GM21390 (cell line): Measurements from ENCODE around the gene LPIN3.

Experiments used
- ATAC-seq: cut with Tn5 transposase; IDR thresholded peaks from one replicate; pipeline ENCODE4 v1.9.1; 2021; ENCODE audit not compliant: unreplicated experiment

LPIN3 gene

DNA sequence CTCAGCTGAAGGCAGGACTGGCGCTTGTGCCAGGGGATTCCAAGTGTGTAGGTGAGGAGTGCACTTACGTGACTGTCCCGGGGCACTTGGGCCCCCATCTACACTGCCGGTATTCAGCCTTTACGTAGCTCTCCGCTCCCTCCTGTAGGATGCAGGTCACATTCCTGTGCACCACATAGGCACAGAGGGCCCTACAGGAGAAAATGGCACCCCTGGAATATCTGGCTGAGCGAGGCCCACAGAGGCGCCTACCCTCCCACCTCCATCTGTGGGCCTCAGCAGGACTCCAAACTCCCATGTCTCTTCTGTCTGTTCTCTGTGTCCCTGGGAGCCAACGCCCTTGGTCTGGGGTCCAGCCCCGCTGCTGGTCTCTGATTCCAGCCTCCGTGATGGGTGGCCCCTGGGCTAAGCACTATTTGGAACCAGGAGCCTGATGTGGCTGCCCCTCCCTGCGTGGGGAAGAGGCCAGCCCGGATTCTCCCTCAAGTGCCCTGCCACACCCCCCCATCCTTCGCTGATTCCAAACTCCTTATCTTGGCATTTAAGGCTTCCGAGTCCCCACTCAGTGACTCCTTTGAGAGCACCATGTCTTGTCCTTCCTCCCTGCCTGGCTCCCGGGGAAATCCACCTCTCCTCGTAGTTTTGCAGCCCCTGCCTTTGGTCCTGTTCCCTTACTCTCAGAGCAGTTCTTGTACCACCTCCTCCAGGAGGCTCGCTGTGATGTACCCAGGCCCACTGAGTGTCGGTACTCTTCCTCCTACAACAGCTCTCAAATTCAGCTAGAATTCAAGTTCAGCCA, 24.5 kb downstream of the LPIN3 start:
- no peak for ATAC-seq

DNA sequence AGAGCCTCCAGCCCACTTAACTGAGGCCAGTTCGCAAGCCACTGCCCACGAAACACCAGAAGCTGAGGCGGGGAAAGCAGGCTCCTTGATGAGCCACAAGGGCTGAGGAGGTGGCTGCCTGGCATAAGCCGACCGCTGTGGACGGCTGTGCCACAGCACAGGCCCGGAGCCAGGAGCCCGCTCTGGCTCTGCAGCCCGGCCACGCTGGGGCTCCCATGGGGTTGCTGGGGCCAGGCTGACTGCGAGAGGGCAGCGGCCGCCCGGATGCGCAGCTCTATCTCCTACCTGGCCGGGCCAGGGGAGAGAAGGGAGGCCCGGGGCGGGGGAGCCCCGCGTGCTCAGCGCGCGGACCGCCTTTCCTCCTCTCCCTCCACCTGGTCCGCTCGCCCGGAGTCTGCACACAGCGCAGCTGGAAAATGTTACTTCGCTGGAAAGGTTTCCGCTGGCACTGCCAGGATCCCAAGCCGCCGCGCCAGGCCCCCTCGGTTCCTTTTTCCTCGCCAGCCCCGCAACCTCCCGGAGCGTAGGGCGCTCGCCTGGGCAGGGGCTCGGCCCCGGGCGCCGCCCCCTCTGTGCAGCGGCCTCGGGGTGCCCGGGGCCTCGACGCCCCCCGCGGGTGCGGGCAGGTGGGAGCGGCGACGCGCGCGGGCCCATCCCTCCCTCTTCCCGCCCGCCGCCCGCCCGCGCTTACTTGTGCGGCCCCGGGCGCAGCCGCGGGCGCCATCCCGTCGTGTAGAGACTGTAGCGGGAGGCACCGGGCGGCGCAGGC, 25.3 kb downstream of the LPIN3 start:
- no peak for ATAC-seq

DNA sequence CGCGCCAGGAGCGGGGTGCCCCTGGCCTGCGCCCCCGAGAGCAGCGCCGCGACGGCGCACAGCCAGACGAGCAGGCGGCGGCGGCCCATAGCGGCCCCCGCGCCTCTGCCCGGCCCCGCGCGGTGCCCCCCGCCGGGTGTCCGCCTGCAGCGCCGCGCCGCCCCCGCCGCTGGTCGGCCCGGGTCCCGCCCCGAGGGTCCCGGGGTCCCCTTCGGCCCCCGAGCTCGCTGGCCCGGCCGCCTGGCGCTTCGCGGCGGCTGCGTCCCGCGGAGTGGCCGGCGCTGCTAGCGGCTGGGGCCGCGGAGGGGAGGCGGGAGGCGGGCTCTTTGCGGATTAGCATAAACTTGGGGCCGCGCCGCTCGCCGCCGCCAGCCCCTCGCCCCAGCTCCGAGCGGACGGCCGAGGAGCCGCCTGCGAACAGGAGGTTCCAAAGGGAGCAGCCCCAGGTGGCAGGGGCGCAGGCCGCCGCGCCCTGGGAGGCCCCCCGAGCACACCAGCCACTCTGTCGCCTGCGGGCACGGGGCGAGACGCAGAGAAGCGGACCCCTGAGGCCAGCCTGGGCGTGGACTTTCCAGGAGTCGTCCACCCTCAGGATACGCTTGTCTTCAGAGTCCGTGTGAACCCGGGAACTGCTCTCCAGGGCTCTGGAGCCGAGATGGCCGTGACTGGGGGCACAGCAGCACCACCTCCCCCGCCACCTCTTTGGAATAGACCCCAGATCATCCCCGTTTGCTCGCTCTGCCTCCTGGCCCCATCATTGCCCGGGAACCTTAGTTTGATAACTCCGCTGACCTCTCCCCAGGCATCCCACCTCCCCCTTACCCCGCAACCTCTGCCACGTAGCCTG, 26.1 kb downstream of the LPIN3 start, which contains the start of gene EMILIN3:
TSS of gene EMILIN3 (minus strand) at position 273 of the 847 bp plus-strand sequence. CDS start at position 89, 184 bp downstream.
- ATAC-seq = no peak

DNA sequence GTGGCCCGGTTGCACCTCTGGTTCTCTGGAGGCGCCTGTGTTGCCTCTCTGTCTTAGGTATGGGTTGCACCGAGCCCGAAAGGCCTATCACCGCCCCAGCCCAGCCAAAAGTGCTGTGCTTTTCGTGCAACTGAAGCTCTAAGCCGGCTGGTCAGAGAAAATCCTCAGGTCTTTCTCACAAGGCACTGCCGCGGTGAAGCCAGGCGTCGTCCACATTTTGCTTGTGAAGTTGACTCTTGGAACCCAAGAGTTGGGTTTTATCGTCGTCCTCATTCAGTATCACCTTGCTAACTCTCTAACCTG, 26.7 kb downstream of the LPIN3 start:
- ATAC-seq = no peak

DNA sequence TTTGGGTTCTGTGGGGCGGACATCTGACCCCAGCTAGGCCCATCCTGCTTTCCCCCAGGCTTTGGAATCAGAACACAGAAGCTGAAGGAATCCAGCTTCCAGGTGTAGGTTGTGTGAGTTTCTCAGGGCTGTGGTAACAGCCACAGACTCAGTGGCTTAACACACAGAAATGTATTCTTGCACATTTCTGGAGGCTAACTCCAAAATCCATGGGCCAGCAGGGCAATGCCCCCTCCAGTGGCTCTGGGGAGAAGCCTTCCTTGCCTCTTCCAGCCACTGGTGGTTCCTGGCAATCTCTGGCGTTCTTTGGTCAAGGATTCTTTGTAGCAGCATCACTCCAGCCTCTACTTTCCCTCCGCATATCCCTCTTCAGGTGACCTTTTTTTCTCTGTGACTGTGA, 27.3 kb downstream of the LPIN3 start:
- no peak for ATAC-seq

DNA sequence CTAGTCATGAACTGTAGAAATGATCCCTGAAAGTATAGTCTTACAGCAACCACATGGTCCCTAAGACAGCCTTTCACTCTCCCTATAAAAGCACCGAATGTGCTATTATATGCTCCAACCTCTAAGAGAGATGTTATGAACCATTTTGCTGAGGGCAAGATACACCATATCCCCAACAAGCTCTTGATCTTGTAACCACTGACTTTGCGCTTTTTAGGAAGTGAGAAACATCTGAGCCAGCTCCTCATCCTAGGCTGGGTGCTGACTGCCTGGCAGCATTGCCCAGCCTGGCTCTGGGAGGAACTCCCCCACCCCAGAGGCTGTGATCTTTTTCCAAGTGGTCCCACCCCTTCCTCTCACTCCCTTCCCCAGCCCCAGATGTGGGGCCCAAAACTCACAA, 29.1 kb downstream of the LPIN3 start:
- ATAC-seq = no peak

DNA sequence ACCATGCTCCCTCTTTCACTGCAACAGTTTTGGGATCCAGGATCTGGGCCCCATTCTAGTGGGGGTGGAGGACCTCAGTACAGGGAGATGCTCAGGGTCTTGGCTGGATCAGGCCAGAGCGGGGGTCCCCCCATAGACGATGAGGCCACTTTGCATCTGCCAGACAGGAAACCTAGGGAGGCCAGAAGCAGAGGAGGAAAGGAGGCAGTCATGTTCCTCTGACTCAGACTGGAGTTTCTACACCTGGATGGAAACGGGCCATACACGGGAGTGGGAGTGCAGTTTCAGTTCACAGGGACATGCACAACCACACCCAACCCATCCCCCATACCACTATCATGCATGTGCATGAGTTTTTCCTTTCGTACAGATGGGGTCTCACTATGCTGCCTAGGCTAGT, 29.6 kb downstream of the LPIN3 start:
- no peak for ATAC-seq

DNA sequence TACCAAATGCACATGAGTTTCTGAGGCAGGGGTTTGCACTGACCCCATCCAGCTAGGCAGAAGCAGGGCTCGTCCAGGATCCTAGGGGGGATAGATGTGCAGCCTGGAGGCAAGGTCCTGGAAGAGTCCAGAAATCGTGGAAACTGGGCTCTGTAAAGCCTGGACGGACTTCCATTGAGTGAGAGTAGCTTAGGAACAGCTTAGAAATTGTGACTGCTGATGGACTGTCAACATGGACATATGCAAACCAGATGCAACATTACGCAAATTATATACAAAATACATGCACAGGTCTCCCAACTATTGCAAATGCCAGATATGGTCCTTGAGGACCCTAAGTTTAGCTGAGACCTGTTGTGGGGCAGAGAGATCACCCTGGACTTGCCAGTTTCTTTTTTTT, 30.8 kb downstream of the LPIN3 start:
- no peak for ATAC-seq

DNA sequence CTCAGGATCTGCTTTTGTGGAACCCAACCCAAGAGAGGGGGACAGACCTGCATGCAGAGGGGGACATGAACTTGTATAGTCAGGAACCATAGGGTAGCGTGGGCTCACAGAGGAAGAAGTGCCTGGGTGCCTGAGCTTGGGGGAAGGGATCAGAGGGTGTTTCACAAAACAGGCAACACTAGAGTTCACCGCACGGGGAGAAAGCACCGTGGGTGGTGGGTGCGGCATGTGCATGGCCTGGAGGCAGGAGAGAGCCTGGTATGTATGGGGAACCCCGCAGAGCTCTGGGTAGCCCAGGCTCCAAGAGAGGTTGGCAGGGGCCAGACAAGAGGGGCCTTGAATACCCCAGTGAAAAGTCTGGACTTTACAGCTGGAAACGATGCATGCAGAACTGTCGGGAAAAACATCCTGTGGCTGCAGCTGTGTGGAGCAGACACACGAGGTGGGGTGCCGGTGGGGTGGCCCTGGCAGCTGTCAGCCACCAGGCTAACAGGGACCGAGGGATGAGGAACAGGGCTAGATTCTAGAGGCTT, 32.7 kb downstream of the LPIN3 start:
- no peak for ATAC-seq

DNA sequence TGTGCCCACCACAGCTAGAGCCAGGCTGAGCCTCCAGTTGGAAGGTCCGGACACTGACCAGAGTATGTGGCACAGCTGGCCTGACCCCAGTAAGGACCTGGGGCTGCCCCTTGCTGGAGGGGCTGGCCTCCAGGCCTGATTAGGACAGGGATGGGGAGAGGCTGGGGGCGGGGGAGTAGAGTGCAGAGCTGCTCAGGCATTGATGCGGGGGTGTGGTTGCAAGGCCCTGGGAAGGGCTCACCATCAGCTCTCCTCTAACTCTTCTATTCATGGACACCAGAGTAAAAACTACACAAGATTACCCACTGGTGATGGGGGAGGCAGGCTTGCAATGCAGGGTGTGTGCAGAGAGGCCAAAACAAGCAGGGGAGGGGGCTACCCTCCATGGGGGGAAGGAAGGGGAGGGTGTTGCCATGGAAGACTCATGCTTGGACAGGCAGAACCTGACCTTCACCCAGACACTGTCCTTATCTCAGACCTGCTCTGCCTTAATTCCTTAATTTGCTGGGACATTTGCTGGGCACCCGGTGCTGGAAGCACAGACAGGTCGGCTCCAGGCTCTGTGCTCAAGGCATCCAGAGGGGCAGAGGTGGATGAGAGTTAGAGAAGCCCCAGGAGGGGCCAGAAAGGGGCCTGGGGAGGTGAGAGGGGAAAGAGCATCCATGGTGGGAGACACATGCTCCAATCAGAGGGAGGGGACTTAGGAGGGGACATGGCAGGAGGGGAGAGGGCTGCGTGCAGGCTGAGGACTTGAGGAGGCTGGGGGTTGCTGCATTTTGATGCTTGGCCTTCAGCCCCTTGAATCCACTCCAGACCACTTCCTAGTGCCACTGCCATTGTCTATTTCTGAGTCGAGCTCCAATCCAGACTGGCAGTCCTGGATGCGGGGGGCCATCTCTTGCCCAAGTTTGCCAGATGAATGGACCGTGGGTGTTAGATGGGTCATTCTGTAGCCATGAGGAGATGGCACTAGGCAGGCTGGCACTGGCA, 33.6 kb downstream of the LPIN3 start:
- no peak for ATAC-seq

DNA sequence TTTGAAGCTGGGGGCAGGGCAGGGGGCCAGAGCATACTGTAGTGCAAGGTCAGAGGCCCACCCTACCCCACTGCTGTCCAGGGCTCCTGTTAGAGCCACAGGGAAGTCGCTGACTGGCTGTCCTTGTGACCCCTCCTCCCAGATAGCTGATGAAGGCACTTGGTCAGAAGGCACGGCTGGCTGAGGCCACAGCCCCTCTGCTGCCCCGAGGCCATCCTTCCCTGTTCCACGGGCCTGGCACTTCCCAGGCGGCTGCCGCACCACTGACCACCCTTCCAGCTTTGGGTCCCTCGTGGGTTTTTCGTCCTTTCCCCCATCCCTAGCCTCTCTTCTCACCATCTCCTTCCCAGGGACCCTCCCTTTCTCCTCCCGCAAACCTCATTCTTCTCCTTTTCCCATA, 35.2 kb downstream of the LPIN3 start:
- no peak for ATAC-seq

DNA sequence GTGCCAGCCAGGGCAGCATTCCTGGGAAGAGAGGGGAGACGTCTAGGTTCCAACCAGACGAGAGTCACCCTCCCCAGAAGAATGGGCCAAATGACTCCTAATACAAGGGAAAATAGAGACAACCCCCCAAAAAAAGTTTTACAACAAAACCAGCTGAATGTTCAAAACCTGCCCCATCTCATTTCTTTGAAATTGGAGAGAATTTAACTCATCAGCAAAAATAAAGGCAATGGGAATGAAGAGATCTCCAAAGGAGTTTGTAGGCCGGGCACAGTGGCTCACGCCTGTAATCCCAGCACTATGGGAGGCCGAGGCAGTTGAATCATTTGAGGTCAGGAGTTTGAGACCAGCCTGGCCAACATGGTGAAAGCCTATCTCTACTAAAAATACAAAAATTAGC, 35.7 kb downstream of the LPIN3 start:
- no peak for ATAC-seq

DNA sequence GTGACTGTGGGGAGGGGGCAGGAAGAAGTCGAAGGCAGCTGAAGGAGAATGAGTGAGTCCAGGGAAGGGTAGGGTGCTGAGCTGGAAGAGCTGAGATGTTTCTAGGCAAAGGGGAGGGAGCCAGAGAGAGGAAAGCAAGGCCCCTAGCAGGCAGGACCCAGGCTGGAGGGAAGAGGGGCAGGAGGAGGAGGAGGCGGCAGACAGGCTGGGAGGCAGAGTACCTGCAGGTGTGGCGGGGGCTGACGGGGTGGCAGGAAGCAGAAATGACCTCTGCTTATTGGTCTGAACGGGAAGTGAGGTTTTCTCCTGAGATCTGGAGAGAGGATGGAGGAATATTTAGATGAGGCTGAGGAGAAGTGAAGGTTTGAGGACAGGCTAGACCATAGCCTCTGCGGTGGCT, 36.7 kb downstream of the LPIN3 start:
- no peak for ATAC-seq

DNA sequence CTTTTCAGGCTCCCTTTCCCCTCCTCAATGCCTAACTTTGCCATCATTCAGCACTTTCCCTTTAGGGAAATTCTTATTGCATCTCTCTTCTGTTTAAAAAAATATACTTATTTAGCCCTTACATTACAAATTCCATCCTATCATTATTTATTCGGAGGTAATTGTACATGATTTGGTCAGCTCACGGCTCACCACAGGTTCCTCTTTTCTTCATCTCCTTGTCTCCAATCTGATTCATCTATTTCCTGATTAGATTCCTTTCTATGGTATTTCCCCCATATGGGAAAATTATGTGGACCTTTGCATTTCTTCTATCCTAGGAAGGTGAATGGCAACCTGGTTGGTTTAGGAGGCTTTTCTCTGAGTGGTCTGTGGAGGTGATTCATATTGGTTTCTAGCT, 38.9 kb downstream of the LPIN3 start:
- no peak for ATAC-seq

DNA sequence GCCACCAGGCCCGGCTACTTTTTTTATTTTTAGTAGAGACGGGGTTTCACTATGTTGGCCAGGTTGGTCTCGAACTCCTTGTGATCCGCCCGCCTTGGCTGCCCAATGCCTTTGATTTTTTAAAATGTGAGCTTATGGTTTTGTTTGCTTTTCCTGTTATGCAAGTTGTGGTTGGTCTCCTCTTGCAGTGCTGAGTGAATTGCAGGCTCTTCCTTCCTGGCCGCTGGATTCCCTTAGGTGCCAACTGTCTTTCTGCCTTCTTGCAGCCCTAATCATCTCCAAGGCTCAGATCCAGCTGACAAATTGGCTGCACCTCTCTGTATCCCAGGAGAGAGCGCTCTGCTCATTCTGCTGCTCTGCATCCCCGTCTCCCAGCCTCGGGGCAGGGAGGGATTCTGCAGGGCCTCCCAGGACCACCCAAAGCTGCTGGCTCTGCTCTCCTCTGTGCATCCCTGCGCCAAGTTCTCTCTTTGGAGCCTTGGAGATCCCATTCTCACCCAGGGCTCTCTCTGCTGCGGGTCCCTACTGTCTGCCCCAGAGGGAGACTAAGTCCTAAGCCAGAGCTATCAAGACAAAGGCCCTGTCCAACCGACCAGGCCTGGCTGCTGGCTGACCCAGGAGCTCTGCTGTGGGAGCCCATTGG, 40.1 kb downstream of the LPIN3 start:
- ATAC-seq = no peak

DNA sequence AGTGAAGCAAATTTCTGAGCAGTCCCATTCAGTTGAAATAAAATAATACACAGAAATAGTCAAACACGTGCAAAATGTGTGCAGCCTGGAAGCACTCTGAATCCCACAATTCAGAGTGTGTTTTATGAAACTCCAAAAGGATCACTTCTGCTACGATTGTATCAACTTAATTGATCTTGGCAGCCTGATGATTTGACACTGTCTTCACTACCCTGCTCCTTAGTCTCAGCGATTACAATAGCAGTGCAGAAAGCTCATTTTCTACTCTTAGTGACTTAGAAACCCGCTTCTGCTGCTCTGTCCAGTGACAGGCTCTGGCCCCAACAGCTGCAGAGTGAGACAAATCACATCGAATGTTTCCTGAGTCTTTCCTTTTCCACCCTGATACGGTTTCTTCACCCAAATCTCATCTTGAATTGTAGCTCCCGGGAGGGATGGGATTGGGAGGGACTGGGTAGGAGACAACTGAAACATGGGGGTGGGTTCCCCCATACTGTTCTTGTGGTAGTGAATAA, 42.2 kb downstream of the LPIN3 start:
- no peak for ATAC-seq

DNA sequence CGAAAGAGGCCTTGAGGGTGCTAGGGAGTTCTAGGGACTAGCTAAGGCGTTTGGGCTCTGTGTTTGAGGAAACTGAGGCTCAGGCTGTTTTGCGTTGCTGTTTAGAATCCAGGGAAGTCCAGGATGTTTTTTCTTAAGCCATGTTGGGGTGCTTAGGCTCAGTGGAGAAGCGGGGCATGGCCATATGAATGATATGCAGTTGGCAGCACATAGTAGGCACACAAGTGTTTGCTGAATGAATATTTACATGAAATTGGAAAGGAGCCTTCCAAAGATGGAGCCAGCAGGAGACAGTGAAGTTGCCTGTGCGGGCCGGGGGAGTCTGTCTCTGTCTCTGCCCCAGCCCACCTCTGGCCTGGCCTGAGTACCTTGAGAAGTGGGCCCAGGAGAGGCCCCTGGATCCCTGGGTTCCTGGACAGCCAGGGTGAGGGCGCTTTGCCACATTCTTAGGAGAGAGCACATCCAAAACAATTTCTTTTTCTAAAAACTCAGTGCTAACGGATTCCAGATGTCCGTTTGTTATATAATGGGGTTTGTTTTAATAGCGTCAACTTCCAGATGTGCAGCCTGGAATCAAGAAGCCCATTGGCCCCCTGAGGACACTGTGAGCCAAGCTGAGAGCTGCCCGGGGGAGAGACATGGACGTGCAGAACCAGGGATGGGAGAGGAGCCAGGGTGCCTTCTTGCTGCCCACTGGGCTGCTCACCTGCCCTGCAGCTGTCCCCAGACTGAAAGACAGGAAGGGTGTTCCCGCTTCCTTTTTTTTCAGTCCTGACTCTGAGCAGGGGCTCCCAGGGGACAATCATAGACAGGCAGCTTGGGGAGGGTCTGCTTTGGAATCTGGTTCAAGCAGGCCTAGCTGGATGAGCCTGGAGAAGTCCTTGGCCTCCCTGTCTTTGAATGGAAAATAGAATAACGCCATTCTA, 46.1 kb downstream of the LPIN3 start:
- ATAC-seq = no peak

DNA sequence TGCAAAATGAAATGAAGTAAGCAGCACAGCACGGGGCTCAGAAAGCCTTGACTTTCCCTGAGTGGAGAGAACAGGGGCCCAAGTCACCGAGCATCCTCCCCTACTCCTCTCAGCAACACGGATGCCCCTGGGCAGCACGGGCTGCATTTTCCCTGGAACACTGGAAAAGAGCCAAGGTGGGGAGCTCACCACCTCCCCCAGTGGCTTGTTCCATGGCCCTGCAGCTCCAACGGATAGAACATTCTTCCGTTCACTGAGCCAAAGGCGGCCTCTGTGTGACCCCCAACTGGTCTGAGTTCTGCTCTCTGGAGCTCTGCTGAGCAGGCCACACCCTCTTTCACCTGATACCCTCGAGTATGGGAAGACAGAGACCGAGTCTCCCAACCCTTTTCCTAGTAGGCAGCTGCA, 46.8 kb downstream of the LPIN3 start:
- no peak for ATAC-seq
